Panc1 (cell line): Measurements from ENCODE around the gene PSME3.

ENCODE experiments used
- CTCF ChIP-seq: fragments of 450-650 bp; IDR thresholded peaks from 2 replicates; pipeline ENCODE4 v1.5.1; 2017; ENCODE audit warnings: mild to moderate bottlenecking
- REST ChIP-seq, 2 experiments: IDR thresholded peaks; 2 replicates each; pipeline ENCODE4 v1.6.1; 2011 to 2012; ENCODE audit warnings: low read depth in 2 of 2, control low read depth in 1 of 2, low read length in 1 of 2, mild to moderate bottlenecking in 1 of 2, moderate library complexity in 1 of 2; ENCODE audit not compliant: insufficient read depth in 1 of 2

GRCh38 chr17:42878123-42878880 lies 45.1 kb downstream of the PSME3 start:
- no peak for TF ChIP-seq CTCF
- no peak for TF ChIP-seq REST (IDR thresholded peaks at IDR 0.05; ENCODE audit: insufficient read depth in 1 of 2, low read depth in 2 of 2, low read length in 1 of 2)
